GM19240 (cell line): ENCODE data around the gene FBN2.
"Not testable (repeated sequence)": the region's sequence is repeated elsewhere in the genome, so short reads cannot be mapped to it uniquely, and the experiment has no call there.

Experiments used
- DNase-seq: peaks from one replicate; pipeline ENCODE4 v3.0.0; 2011; ENCODE audit warnings: low spot score; ENCODE audit not compliant: insufficient read length

FBN2 gene

DNA sequence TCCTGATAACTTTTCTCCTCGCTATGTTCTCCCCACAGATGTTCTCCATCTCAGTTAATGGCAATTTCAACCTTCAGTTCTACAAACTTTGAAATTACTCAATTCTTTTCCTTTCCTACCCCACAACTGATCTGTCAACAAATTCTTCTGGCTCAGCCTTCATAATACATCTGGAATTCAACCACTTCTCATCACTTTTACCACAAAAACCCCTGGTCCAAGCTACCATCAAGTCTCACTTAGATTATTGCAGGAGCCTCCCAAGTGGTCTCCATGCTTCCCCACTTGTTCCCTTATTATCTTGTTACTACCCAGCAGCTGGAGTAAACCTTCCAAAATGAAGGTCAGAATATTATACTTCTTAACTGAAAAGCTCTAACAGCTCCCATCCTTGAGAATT lies 110.1 kb downstream of the FBN2 start:
- no peak for DNase-seq

DNA sequence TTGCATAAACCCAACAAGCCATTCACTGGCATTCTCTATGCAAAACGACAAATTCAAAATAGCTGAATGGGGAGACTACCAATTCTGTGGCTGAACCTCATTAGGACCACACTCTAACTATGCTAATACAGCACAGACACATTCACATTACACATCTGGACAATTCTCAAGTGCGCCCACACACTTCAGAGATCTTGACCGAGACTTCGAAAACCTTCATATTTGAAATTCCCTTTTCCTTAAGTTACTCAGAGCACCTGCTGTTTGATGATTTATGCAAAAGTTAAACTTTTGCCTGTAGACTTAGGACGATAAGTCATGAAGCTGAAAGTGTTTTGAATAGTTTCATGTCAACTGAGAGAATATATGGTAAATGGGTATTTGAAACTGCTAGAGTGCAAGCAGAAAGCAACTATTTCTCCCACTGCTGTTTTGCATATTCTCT lies 111.9 kb downstream of the FBN2 start:
- DNase-seq, result no peak

DNA sequence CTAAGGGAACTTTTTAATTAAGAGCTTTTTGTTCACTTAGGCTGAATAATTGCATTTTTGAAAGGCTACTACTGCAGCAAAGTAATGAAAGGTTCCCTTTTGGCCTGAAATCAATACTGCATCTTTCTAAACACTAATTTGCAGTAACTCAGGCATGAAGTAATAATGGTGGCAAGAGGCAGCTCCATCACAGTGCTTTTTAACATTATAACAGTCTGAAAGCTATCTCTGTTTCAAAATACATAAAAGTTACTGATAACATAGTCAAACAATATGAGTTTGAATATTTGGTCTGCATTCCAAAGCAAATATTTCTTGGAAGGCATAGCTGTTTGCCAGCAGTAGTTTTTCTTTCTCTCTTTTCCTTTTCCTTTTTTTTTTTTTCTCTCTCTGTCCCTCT lies 113.4 kb downstream of the FBN2 start:
- DNase-seq, result no peak

DNA sequence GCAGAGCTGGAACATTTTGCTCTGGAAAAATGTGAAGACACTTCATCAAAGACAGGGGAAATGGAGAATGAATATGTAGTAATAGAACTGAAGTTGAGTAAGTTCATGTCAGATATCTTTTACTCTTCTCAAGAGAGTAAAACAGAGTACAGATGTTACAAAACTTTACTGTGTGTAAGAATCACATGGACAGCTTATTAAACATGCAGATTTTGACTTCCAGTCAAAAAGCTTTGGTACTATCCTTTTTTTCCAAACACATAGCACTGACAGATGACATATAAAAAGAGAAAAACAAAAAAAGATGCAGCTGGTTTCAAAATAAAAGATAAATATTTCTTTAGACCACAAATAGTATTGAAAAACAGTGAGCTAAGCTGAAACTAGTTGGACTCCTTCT lies 115.4 kb downstream of the FBN2 start:
- DNase-seq, result no peak

DNA sequence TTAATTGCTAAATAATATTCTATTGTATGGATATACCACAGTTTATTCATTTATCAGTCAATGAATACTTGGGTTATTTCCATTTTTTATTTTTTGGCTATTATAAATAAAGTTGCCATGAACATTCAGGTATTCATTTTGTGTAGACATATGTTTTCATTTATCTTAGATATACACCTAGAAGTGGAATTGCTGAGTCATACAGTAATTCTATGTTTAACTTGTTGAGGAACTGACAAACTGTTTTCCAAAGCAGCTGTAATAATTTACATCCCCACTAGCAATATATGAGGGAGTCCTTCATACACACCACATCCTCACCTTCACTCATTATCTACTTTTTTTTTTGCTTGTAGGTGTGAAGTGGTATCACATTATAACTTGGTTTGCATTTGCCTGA lies 123.6 kb downstream of the FBN2 start:
- no peak for DNase-seq

DNA sequence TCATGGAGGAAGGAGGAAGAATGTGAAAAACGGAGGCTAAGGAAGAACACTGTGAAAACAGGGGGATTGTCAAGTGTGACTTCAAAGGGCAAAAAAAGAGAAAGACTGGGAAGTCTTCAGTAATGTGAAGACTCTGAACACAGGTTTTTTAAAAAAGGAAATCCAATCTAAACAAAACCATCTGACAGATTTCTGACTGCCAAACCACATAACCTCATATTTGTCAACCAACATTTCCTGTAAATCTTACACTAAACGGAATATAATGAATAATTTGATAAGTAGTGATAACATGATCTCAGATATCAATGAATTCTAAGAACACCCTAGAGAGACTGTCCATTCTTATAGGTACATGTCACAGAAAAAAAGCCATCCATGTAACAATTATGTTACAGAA lies 124.7 kb downstream of the FBN2 start:
- no peak for DNase-seq

DNA sequence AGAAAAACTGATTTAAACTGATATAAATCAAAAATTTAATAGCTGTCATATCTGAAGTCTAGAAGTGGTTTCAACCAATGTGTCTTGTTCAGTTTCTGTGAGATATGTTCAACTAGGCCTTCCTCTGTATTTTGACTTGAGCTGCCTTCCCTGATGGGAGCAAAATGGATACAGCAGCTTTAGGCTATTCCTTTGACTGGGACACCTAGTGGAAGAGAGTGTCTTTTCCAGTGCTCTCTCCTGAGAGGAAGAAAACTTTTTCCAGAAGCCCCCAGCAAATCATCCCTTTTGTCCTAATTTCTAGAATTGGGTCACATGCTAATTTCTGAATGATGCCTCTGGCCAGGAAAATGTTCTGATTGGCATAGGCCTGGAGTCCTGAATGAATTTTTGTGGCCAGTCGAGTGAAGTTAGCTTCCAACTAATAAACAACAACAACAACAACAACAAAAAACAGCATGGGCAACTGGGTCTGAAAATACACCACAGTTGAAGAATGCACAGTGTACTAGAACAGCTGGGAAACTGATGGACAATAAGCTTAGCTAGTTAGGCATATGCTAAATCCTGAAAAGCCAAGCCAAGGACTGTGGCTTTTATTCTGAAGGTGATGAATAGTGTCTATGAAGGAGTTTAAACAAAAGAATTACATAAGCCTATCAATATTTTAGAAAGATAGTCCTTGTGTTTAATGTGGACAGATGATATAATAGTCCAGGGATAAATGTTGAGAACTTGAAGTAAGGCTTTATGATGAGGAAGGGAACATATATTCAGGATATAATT lies 125.7 kb downstream of the FBN2 start:
- DNase-seq, result no peak

DNA sequence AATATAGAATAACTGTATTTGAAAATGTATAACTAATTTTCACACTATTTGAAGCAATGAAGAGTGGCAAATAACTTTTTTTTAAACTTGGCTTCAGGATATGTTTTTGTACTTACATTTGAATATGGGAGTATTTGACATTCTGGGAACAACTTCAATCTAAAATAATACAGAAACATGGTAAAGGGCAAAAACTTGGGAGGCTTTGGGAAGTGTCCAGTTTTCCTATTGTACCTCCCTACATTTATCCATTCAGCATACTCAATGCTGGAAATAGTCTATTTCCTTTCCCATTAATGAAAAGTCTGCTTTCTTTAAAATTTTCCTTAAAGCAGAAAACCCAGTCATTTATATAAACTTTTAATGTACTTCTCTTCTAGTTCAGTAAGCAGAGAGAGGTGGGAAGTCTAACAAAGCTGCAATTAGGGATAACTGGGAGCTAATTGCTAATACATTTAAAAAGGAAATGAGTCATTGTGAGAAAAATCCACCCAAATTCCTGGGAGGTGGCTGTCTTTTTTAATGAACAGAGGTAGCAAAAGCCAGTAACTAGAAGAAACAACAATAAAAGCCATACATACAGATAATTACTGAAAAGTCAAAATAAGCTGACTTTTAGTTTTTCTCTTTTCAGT lies 128.8 kb downstream of the FBN2 start:
- no peak for DNase-seq

DNA sequence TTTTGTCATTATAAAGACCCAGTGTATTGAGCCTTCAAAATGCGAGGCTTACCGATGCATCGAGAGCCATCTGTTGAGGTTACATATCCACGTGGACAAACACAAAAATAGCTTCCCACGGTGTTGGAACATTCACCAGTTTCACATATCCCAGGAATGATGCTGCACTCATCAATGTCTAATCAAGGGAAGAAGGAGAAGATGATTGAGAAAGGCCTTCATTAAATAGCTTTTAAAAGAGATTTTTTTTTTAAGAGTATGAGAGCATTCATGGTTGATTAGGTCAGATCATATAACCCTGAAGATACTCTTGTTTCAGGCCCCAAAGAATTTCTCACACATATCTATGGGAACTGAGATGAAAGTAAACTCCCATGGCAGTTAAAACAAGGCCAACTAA lies 129.4 kb downstream of the FBN2 start:
- DNase-seq, result no peak

DNA sequence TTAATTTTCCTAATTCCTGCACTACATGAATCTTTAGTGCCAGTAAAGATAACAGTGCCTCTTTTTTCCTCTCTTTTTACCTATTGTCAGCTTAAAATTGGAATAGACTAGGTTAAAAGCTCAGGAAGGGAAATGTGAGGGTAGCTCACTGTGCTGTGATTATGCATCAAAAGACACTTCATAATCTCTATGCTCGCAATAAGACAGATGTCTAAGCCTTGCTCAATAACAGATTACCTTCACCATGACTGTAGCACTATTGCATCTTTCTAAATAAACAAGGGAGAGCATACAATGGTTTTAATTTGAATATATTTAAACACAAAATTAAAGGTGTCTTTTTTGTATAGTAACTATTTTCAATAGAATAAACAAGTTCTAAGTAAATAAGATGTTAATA lies 130.1 kb downstream of the FBN2 start:
- no peak for DNase-seq

DNA sequence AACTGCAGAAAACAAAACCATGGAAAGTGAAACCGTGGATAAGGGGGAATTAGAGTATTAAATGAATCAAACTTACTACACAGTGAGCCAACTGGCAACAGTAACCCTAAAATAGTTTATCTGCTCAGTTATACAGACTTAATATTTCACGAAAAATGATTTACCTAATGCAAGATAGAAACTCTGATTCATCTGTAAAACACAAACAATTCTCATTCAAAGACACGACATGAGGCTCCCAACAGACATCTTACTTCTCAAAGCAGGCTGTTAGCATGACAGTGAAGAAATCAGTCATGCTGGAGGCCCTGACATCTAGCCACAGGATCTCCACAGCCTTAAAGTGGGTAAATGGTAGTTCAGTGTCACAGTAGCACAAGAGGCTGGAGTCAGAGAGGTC lies 131.2 kb downstream of the FBN2 start:
- DNase-seq, result no peak

DNA sequence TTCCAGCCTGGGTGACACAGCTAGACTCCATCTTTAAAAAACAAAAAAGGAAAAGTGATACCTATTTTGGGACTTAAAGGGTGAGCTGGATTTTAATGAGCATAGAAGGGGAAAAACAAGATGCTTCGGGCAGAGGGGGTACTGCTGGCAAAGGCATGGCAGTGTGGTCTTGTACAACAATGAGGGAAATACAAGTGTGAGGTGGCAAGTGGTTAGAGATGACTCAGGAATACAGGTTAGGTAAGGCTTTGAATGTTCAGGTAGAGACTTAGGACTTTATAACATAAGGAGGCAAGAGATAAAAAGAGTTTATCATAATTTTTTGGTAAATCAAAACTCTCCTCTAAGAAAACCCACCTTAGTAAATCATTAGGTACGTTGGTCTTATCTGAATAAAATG lies 132.9 kb downstream of the FBN2 start:
- no peak for DNase-seq

DNA sequence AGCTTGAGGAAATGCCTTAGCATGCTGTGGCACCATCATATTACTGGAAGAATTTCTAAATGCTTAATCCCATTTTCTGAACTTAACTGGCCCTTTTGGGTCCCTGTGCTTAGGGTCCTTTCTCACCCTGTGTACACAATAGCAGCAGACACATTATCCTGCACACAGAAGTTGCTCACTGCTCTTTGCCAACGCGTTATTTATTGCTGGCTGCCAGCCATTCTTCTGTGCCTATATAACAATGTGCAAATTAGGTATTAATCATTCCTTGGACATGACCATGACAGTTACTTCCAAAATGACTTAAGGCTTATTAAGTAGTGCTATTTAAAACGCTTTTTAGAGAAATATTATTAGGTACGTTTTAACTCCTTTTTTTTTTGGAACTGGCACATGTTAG lies 134.7 kb downstream of the FBN2 start:
- no peak for DNase-seq

DNA sequence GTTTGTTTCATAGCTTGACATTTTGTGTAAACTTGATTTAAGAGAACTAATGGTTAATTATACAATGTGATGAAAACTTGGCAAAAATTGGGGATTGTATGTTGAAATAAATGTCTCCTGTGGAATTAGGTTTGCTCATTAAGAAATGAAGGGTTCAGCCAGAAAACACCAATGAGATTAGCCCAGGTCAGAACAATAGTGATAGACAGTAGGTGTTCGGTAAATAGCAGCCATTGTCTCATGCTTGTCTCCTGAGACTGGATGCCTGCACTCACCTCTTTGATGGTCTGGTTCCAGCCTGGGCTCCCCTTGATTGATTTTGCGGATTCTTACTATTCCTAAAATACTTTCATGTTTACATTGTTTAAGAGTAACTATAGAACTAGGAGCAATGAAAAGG lies 135.5 kb downstream of the FBN2 start:
- no peak for DNase-seq

DNA sequence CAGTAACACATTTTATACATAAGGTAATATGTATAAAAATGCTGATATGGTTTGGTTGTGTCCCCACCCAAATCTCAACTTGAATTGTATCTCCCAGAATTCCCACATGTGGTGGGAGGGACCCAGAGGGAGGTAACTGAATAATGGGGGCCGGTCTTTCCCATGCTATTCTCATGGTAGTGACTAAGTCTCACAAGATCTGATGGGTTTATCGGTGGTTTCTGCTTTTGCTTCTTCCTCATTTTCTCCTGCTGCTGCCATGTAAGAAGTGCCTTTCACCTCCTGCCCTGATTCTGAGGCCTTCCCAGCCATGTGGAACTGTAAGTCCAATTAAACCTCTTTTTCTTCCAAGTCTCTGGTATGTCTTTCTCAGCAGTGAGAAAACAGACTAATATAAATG lies 137.3 kb downstream of the FBN2 start:
- DNase-seq, result not testable (repeated sequence)

DNA sequence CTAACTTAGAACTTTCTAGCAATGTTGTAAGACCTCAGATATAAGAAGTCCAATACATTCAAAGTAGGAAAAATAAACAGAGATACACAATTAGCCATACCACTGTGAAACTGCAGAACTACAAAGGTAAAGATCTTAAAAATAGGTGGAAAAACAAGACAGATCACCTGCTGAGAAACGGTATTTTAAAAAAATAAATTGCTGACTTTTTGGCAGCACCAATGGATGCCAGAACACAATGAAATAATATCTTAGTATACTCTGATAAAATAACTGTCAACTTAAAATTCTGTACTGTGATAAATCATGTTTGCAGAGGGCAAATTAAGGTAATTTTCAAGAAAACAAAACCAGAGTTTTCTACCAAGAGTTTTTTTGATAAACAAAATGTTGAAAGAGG lies 138.9 kb downstream of the FBN2 start:
- DNase-seq, result no peak

DNA sequence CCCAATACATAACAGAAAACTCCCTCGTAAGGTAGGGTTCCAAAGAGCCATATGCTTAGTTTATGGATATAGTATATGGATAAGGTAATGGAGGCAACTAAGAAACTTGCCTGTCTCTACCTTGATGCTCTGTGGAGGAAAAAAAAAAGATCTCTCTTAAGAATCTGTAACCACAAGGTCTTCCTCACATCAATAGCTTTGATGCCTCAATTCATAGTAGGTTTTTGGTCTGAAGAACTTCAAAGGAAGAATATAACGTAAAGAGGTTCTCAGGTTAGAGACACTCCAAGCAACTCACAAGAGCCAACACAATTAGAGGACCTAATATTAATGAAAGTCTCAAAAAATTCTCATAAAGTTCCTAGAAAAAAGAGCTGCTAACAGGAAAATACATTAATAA lies 140.2 kb downstream of the FBN2 start:
- no peak for DNase-seq

DNA sequence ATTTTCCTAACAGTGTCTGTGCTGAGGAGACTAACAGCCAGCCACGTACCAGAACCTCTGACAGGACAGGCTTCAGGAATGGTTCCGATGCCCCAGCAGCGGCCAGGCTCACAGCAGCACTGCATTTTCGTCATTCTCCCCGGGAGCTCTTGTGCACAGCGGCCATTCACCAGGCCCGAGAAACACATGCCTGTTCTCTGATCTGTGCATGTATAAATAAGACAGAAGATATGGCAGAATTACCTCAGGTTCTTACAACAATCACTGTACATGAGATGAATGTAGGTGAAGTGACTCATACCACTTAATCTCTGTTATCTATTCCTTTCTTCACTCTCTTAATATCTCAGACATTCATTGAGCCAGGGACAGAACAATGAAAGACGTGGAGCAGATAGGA lies 143.0 kb downstream of the FBN2 start:
- DNase-seq, result no peak

DNA sequence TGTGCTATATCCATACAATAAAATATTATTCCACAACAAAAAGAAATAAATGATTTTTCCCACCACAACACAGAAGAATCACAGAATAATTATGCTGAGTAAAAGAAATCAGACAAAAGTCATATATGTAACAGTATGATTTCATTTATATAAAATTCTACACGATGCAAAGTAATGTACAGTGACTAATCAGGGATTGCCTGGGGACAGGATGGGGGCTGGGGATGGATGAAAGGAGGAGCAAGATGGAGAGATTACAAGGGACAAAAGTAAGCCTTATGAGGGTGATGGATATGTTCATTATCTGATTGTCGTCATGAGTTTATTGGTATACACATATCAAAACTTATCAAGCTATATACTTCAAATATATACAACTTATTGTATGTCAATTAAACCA lies 154.0 kb downstream of the FBN2 start:
- no peak for DNase-seq

DNA sequence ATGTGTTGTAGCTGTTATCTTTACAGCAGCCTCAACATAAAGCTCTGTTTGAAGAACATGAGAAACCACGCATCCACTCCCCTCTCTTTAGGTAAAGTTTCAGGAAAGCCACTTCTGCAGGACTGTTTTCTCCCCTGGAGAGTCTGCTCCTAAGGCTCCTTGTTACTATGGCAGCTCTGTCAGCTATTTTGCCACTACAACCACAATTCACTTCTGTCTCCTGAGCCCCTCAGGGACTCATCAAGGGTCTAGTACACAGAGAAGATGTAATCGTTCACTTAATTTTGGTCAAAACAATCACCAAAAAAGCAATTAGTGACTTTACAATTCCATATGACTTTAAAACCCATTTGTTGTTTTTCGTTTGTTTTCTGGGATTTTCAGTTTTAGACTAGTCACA lies 157.7 kb downstream of the FBN2 start:
- DNase-seq, result no peak

DNA sequence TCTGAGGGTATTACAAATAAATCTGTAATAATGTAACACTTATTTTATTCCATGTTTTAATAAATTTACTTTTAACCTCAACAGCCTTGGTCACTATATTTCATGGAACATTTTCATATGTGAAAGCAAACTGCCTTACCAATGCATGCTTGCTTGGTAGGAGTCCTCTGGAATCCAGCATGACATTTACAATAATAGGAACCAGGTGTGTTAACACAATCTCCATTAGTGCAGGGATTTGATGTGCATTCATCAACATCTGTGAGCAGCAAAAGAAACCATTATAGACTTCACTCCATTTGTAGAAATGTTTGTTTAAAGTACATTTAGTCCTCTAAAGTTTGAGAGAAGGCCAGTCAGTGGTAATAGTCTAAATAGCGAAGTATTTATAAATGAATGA lies 159.4 kb downstream of the FBN2 start:
- no peak for DNase-seq

DNA sequence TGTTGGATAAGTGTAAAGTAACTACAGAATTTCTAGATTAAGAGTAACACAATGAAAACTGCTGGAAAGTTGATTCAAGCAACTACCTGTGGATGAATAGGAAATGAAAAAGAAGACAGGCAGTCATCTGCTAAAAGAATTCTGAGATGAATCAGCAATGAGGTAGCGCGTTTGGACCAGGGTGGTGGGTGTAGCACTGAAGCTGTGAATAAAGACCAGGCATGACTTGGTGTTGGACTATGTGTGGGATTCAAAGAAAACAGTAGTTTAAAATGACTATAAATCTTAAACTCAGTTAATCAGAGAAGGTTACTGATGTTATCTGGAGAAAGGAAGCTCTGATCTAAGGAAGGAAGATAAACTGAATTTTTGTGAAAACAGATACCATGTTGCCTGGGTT lies 159.8 kb downstream of the FBN2 start:
- DNase-seq, result no peak

DNA sequence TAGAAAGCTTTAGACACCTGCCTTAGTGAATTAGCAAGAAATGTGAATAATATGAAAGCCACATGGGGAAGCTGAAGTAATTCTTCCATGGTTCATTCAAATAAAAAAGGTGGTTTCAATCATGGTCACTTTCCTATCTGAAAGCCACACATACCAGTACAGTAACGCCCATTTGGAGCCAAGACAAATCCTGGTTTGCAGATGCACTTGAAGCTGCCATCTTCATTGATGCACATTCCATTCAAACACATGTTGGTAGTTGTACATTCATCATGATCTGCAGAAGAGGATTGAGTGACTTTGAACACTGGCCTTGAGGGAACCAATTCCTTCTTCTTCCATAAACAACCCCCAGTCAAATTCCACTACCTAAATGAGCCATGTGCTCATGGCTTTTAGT lies 161.5 kb downstream of the FBN2 start:
- no peak for DNase-seq
